ENCODE data around the gene NUTM2F. TPM values are rescaled to one million over a fixed set of nuclear protein-coding genes. Genes with fewer than 3 reads are reported as not detected.

Gene NUTM2F
- total and polyA plus RNA-seq, 2 donors (not counting 1 experiment from before 2014, with no cell fraction given): not detected

GRCh38 chr9:94287877-94288513, 40.4 kb downstream of the NUTM2F start:
- Mint-ChIP-seq H3K9me3 (ENCODE audit: insufficient read depth) (no peaks in the 10 kb centered on the region), H3K4me1 (no peaks in the 10 kb centered on the region), H3K27me3 (no peaks in the 10 kb centered on the region), H3K27ac (no peak overlapping the region), H3K4me3 (no peak overlapping the region)
- Histone ChIP-seq H3K36me3 (replicated peaks in 1 of 2; ENCODE audit: control extremely low read depth in 1 of 2, control insufficient read depth in 1 of 2, extremely low read depth in 1 of 2, insufficient read depth in 2 of 2, low read length in 1 of 2) (peaks cover 0 to 28% of the 10 kb centered on the region in 2 experiments), H4K20me1 (ENCODE audit: control insufficient read depth, insufficient read depth, low read length, poor library complexity, severe bottlenecking) (no peaks in the 10 kb centered on the region), H3K4me1 (ENCODE audit: control insufficient read depth in 2 of 2, insufficient read depth in 2 of 2, low read length in 2 of 2) (no peaks in the 10 kb centered on the region), H3K4me3 (ENCODE audit: control extremely low read depth in 1 of 5, extremely low read depth in 1 of 5, insufficient read depth in 1 of 5, low read depth in 2 of 5, low read length in 4 of 5) (no peak overlapping the region), H3K4me2 (replicated peaks; ENCODE audit: low read depth, low read length, poor library complexity, severe bottlenecking) (no peak overlapping the region), H2AFZ (ENCODE audit: insufficient read depth, low read depth, low read length, poor library complexity, severe bottlenecking) (no peak overlapping the region), H3K27ac (ENCODE audit: low read length in 2 of 2) (no peak overlapping the region), H3K79me2 (ENCODE audit: control insufficient read depth, insufficient read depth, low read length) (no peaks in the 10 kb centered on the region), H3K27me3 (replicated peaks in 1 of 4; ENCODE audit: control extremely low read depth in 1 of 4, control insufficient read depth in 3 of 4, insufficient read depth in 4 of 4, low read length in 3 of 4) (no peaks in the 10 kb centered on the region), H3K9ac (ENCODE audit: low read length) (no peak overlapping the region), H3K9me3 (ENCODE audit: control extremely low read depth in 1 of 3, control insufficient read depth in 2 of 3, insufficient read depth in 1 of 3, low read length in 2 of 3) (no peaks in the 10 kb centered on the region)
- TF ChIP-seq, protein P1, sequence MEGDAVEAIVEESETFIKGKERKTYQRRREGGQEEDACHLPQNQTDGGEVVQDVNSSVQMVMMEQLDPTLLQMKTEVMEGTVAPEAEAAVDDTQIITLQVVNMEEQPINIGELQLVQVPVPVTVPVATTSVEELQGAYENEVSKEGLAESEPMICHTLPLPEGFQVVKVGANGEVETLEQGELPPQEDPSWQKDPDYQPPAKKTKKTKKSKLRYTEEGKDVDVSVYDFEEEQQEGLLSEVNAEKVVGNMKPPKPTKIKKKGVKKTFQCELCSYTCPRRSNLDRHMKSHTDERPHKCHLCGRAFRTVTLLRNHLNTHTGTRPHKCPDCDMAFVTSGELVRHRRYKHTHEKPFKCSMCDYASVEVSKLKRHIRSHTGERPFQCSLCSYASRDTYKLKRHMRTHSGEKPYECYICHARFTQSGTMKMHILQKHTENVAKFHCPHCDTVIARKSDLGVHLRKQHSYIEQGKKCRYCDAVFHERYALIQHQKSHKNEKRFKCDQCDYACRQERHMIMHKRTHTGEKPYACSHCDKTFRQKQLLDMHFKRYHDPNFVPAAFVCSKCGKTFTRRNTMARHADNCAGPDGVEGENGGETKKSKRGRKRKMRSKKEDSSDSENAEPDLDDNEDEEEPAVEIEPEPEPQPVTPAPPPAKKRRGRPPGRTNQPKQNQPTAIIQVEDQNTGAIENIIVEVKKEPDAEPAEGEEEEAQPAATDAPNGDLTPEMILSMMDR (IDR thresholded peaks at IDR 0.05): no peak
- TF ChIP-seq EZH2 (IDR thresholded peaks at IDR 0.05; ENCODE audit: borderline replicate concordance, insufficient read depth, low read depth, low read length, poor library complexity, severe bottlenecking): no peak
- ChIA-PET CTCF (no interaction called here), POLR2A (no interaction called here)
- intact Hi-C loops (cut with micrococcal nuclease): no loop called here
- 98% methylated on average over 7 of the region's 7 CpGs for WGBS (ENCODE audit: insufficient coverage)
- DNase-seq (no peak), ATAC-seq (ENCODE audit: low read depth) (no peak)

DNA sequence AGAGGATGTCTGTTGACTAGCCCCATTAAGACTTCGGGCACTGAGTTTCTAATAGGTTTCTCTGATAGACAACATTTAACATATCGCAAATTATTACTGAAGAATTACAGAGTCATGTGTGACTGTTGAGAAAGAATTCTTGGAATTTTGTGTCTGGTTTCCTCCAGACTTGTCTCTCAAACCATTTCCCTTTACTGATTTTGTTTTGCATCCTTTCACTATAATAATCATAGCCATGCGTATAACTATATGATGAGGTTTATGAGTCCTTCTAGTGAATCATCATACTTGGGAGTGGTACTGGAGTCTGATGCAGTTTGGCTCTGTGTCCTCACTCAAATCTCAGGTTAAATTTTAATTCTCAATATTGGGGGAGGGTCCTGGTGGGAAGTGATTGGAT, 42.3 kb downstream of the NUTM2F start:
- H3K79me2 ChIP-seq (ENCODE audit: control insufficient read depth, insufficient read depth, low read length): no peaks in the 10 kb centered on the region
- peaks cover 0 to 29% of the 10 kb centered on the region in 2 experiments for H3K36me3 ChIP-seq (replicated peaks in 1 of 2; ENCODE audit: control extremely low read depth in 1 of 2, control insufficient read depth in 1 of 2, extremely low read depth in 1 of 2, insufficient read depth in 2 of 2, low read length in 1 of 2)
- no peaks in the 10 kb centered on the region for H3K9me3 ChIP-seq (ENCODE audit: control extremely low read depth in 1 of 3, control insufficient read depth in 2 of 3, insufficient read depth in 1 of 3, low read length in 2 of 3)
- no peak overlapping the region for H3K4me3 ChIP-seq (ENCODE audit: control extremely low read depth in 1 of 5, extremely low read depth in 1 of 5, insufficient read depth in 1 of 5, low read depth in 2 of 5, low read length in 4 of 5)
- WGBS (ENCODE audit: insufficient coverage): no CpG with 5 or more reads among the region's 3 CpGs
- no peak overlapping the region for H2AFZ ChIP-seq (ENCODE audit: insufficient read depth, low read depth, low read length, poor library complexity, severe bottlenecking)
- DNase-seq (no peak), ATAC-seq (ENCODE audit: low read depth) (no peak)
- Mint-ChIP-seq H3K27me3 (no peaks in the 10 kb centered on the region), H3K4me1 (no peaks in the 10 kb centered on the region), H3K9me3 (ENCODE audit: insufficient read depth) (no peaks in the 10 kb centered on the region), H3K4me3 (no peak overlapping the region), H3K27ac (no peak overlapping the region)
- no peak overlapping the region for H3K27ac ChIP-seq (ENCODE audit: low read length in 2 of 2)
- H3K4me2 ChIP-seq (replicated peaks; ENCODE audit: low read depth, low read length, poor library complexity, severe bottlenecking): no peak overlapping the region
- ChIA-PET CTCF (no interaction called here), POLR2A (no interaction called here)
- TF ChIP-seq, protein P1 (IDR thresholded peaks at IDR 0.05): no peak
- TF ChIP-seq EZH2 (IDR thresholded peaks at IDR 0.05; ENCODE audit: borderline replicate concordance, insufficient read depth, low read depth, low read length, poor library complexity, severe bottlenecking): no peak
- H3K4me1 ChIP-seq (ENCODE audit: control insufficient read depth in 2 of 2, insufficient read depth in 2 of 2, low read length in 2 of 2): no peaks in the 10 kb centered on the region
- intact Hi-C loops (cut with micrococcal nuclease): no loop called here
- no peaks in the 10 kb centered on the region for H4K20me1 ChIP-seq (ENCODE audit: control insufficient read depth, insufficient read depth, low read length, poor library complexity, severe bottlenecking)
- H3K27me3 ChIP-seq (replicated peaks in 1 of 4; ENCODE audit: control extremely low read depth in 1 of 4, control insufficient read depth in 3 of 4, insufficient read depth in 4 of 4, low read length in 3 of 4): no peaks in the 10 kb centered on the region
- H3K9ac ChIP-seq (ENCODE audit: low read length): no peak overlapping the region

All from B cell (primary cell).